ENCODE results near the gene PRKCD.

The PRKCD gene

GRCh38 chr3:53166781-53167291 lies 5.8 kb downstream of the PRKCD start:
- ATAC-seq: peak; percentile 61
- TF ChIP-seq CSRNP3 (CRISPR knock-in tag; IDR thresholded peaks at IDR 0.05): no peak
- TF ChIP-seq ARNTL (CRISPR knock-in tag; IDR thresholded peaks at IDR 0.05; ENCODE audit: borderline replicate concordance, low read depth): no peak
- TF ChIP-seq ZFP30 (CRISPR knock-in tag; IDR thresholded peaks at IDR 0.05): no peak
- no peak for TF ChIP-seq ESRRG (CRISPR knock-in tag; IDR thresholded peaks at IDR 0.05)
- TF ChIP-seq PATZ1 (CRISPR knock-in tag; IDR thresholded peaks at IDR 0.05; ENCODE audit: borderline replicate concordance): no peak
- no peak for TF ChIP-seq GLIS3 (CRISPR knock-in tag; IDR thresholded peaks at IDR 0.05)
- TF ChIP-seq SNAI2 (CRISPR knock-in tag; IDR thresholded peaks at IDR 0.05): no peak
- TF ChIP-seq OSR1 (CRISPR knock-in tag; IDR thresholded peaks at IDR 0.05): no peak
- no peak for TF ChIP-seq ISL1 (CRISPR knock-in tag; IDR thresholded peaks at IDR 0.05)
- TF ChIP-seq BACH2 (CRISPR knock-in tag; IDR thresholded peaks at IDR 0.05; ENCODE audit: borderline replicate concordance): no peak
- no peak for TF ChIP-seq TCF4 (CRISPR knock-in tag; IDR thresholded peaks at IDR 0.05; ENCODE audit: borderline replicate concordance)
- TF ChIP-seq ZNF70 (CRISPR knock-in tag; IDR thresholded peaks at IDR 0.05): no peak

GRCh38 chr3:53167418-53168174 lies 6.6 kb downstream of the PRKCD start:
- TF ChIP-seq ZNF70 (CRISPR knock-in tag; IDR thresholded peaks at IDR 0.05) (no peak), ZNF8 (CRISPR knock-in tag; IDR thresholded peaks at IDR 0.05) (no peak), PATZ1 (CRISPR knock-in tag; IDR thresholded peaks at IDR 0.05; ENCODE audit: borderline replicate concordance) (no peak), PPARA (CRISPR knock-in tag; IDR thresholded peaks at IDR 0.05; ENCODE audit: borderline replicate concordance) (no peak), TOX (CRISPR knock-in tag; IDR thresholded peaks at IDR 0.05; ENCODE audit: borderline replicate concordance) (no peak), TCF4 (CRISPR knock-in tag; IDR thresholded peaks at IDR 0.05; ENCODE audit: borderline replicate concordance) (no peak), GLIS3 (CRISPR knock-in tag; IDR thresholded peaks at IDR 0.05) (no peak), ZFP3 (CRISPR knock-in tag; IDR thresholded peaks at IDR 0.05) (no peak), ZC3H10 (CRISPR knock-in tag; IDR thresholded peaks at IDR 0.05) (no peak), ISL1 (CRISPR knock-in tag; IDR thresholded peaks at IDR 0.05) (no peak), ARNTL (CRISPR knock-in tag; IDR thresholded peaks at IDR 0.05; ENCODE audit: borderline replicate concordance, low read depth) (no peak)
- ATAC-seq: no peak

- TF ChIP-seq ZC3H10 (CRISPR knock-in tag; IDR thresholded peaks at IDR 0.05) (no peak), CREB5 (CRISPR knock-in tag; IDR thresholded peaks at IDR 0.05; ENCODE audit: low read depth) (no peak), ZNF565 (CRISPR knock-in tag; conservative IDR thresholded peaks at IDR 0.05; ENCODE audit: low read depth) (no peak), BACH2 (CRISPR knock-in tag; IDR thresholded peaks at IDR 0.05; ENCODE audit: borderline replicate concordance) (no peak), ISL1 (CRISPR knock-in tag; IDR thresholded peaks at IDR 0.05) (no peak), ARNTL (CRISPR knock-in tag; IDR thresholded peaks at IDR 0.05; ENCODE audit: borderline replicate concordance, low read depth) (no peak), ZNF8 (CRISPR knock-in tag; IDR thresholded peaks at IDR 0.05) (no peak), TSHZ2 (CRISPR knock-in tag; IDR thresholded peaks at IDR 0.05) (no peak)
- ATAC-seq: no peak
Observed at GRCh38 chr3:53168175-53168923, 7.3 kb downstream of the PRKCD start.

Data from SK-N-SH treated with all-trans-retinoic acid at 6 μM for 48 hours (cell line).